H1 (cell line): Measurements from ENCODE around the gene BNIP5. TPM values are rescaled to one million over a fixed set of nuclear protein-coding genes. Genes with fewer than 3 reads are reported as not detected.

Experiments used
- CBX8 ChIP-seq: fragments of 300-800, 300-1000 bp; sonication (generic); IDR thresholded peaks from 2 replicates; pipeline ENCODE4 v1.7.1; 2016; ENCODE audit warnings: low read depth, low read length, borderline replicate concordance
- FOSL1 ChIP-seq: IDR thresholded peaks from 2 replicates; pipeline ENCODE4 v1.6.1; 2011; ENCODE audit warnings: mild to moderate bottlenecking, low read depth, low read length, moderate library complexity; ENCODE audit not compliant: insufficient read depth
- NRF1 ChIP-seq: IDR thresholded peaks from 2 replicates; pipeline ENCODE4 v1.6.1; 2011; ENCODE audit warnings: mild to moderate bottlenecking, low read depth, low read length, improper control_type of control experiment
- polyA plus RNA-seq, 7 experiments: library from polyadenylated mRNA; depleted of rRNA in 3 of 7; stranded (reverse) in 5 of 7; unstranded in 2 of 7; fragments of >200 nt in 5 of 7; fragments of 200-250 nt in 2 of 7; gene quantifications; 1 replicate in 5 of 7; 2 replicates in 1 of 7; 4 replicates in 1 of 7; pipeline versions ENCODE4 v1.2.1 to v1.2.3, GENCODE V29; 2011 to 2013; ENCODE audit warnings: missing spikeins in 2 of 7, mixed read lengths in 2 of 7
- total RNA-seq: library from RNA; stranded (reverse); fragmentation: NEBNext Ultra II Directional; extraction: Animal tissue kit (Norgen Biotek cat#: 25700); gene quantifications from 2 replicates; pipeline ENCODE4 v1.2.1, GENCODE V29; 2021

BNIP5 gene
- total and polyA plus RNA-seq, 2 of the 8 experiments (the other 6 are each of a cell fraction or from before 2014, with no cell fraction given) = not detected

GRCh38 chr6:36289281-36289878, 47.3 kb downstream of the BNIP5 start (continued):
- TF ChIP-seq CBX8 = no peak
- TF ChIP-seq NRF1 = no peak
- TF ChIP-seq FOSL1 = no peak
